Measurements from ENCODE around the gene HSD11B2. TPM values are rescaled to one million over a fixed set of nuclear protein-coding genes. Genes with fewer than 3 reads are reported as not detected.

HSD11B2 gene
- total RNA-seq, 1 donor from 2014 or later, result 4.7 TPM

DNA sequence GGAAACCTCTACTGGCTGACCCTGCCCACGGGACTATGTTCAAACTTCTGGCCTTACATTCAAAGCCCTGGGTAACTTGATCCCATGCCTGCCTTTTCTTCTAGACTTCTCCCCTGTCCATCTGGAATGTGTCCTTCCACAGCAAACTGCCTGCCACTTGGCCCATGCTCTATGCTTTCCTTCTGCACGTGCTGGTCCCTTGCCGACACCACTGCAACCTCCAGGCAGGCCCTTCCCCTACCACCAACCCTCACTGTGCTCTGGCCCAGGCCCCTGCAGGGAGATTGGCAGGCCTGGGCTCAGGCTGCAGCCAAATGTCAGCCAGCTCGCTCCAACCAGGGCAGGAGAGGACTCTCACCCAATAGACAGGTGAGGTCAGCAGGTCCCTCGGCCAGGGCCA, 11.0 kb downstream of the HSD11B2 start:
- no peak overlapping the region for H3K4me3 Mint-ChIP-seq
- peak overlapping the region; percentile 63 for H3K27ac Mint-ChIP-seq (ENCODE audit: unreplicated experiment)
- DNase-seq (ENCODE audit: low read depth, low spot score), result no peak
- no peaks in the 10 kb centered on the region for H3K9me3 Mint-ChIP-seq
- H3K4me1 Mint-ChIP-seq, result peaks cover 7% of the 10 kb centered on the region
- no peaks in the 10 kb centered on the region for H3K36me3 Mint-ChIP-seq (ENCODE audit: low read depth)
- TF ChIP-seq, protein P1, sequence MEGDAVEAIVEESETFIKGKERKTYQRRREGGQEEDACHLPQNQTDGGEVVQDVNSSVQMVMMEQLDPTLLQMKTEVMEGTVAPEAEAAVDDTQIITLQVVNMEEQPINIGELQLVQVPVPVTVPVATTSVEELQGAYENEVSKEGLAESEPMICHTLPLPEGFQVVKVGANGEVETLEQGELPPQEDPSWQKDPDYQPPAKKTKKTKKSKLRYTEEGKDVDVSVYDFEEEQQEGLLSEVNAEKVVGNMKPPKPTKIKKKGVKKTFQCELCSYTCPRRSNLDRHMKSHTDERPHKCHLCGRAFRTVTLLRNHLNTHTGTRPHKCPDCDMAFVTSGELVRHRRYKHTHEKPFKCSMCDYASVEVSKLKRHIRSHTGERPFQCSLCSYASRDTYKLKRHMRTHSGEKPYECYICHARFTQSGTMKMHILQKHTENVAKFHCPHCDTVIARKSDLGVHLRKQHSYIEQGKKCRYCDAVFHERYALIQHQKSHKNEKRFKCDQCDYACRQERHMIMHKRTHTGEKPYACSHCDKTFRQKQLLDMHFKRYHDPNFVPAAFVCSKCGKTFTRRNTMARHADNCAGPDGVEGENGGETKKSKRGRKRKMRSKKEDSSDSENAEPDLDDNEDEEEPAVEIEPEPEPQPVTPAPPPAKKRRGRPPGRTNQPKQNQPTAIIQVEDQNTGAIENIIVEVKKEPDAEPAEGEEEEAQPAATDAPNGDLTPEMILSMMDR (conservative IDR thresholded peaks at IDR 0.05), result no peak
- no peaks in the 10 kb centered on the region for H3K27me3 Mint-ChIP-seq (ENCODE audit: low read depth)

DNA sequence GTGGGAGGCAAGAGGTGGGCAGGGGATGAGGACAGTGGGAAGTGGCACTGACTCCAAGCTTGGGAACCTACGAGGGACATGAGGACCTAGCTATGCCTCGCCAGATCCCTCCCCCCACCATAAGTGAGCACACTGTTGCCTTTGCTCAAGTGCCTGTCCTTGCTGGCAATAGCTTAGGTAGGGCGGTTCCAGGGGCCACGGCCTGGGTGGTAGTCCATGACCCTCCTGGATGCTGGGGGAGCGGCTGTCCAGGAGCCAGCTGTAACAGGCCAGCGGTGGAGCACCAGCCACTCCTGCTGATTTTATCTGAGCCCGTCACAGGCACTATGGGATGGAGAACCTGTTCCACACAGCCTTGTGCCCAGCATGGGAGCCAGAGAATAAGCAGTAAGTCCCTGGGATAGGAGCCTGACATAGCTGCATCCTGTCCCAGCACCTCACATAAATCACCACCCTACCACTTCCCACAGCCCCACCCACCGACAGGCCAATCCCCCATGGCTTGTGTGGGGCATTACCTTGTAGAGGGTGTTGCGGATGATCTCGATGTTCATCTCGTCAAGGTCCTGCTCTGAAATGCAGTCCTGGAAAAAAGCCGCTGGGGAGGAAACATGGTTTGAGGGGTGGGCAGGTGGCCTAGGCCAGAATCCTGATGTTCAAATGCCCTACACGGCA, 11.8 kb downstream of the HSD11B2 start:
- no peak for DNase-seq (ENCODE audit: low read depth, low spot score)
- Mint-ChIP-seq H3K27ac (ENCODE audit: unreplicated experiment) (no peak overlapping the region), H3K36me3 (ENCODE audit: low read depth) (no peaks in the 10 kb centered on the region), H3K9me3 (no peaks in the 10 kb centered on the region), H3K4me3 (no peak overlapping the region), H3K27me3 (ENCODE audit: low read depth) (no peaks in the 10 kb centered on the region), H3K4me1 (peaks cover 7% of the 10 kb centered on the region)
- TF ChIP-seq, protein P1 (conservative IDR thresholded peaks at IDR 0.05), result no peak

DNA sequence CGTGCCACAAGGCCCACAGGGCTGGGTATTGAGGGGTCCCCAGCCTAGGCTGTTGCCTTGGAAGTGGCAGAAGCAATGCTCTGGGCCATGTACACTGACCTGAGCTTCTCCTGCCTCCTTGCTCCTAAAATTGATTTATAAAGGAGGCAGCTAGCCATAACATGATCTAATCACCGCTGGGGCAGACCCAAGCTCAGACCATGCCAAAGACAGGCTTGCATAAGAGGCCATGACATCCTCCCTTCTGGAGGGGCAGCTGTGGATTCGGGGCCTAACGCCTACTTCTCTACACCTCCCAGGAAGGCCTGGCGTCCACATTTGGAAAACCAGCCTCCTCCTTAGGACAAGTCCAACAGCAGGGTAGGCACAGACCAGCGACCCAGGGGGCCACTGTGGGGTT, 12.3 kb downstream of the HSD11B2 start:
- Mint-ChIP-seq H3K27me3 (ENCODE audit: low read depth) (no peaks in the 10 kb centered on the region), H3K9me3 (no peaks in the 10 kb centered on the region), H3K4me1 (peaks cover 7% of the 10 kb centered on the region), H3K27ac (ENCODE audit: unreplicated experiment) (no peak overlapping the region), H3K36me3 (ENCODE audit: low read depth) (no peaks in the 10 kb centered on the region), H3K4me3 (no peak overlapping the region)
- TF ChIP-seq, protein P1 (conservative IDR thresholded peaks at IDR 0.05), result no peak
- DNase-seq (ENCODE audit: low read depth, low spot score), result no peak

DNA sequence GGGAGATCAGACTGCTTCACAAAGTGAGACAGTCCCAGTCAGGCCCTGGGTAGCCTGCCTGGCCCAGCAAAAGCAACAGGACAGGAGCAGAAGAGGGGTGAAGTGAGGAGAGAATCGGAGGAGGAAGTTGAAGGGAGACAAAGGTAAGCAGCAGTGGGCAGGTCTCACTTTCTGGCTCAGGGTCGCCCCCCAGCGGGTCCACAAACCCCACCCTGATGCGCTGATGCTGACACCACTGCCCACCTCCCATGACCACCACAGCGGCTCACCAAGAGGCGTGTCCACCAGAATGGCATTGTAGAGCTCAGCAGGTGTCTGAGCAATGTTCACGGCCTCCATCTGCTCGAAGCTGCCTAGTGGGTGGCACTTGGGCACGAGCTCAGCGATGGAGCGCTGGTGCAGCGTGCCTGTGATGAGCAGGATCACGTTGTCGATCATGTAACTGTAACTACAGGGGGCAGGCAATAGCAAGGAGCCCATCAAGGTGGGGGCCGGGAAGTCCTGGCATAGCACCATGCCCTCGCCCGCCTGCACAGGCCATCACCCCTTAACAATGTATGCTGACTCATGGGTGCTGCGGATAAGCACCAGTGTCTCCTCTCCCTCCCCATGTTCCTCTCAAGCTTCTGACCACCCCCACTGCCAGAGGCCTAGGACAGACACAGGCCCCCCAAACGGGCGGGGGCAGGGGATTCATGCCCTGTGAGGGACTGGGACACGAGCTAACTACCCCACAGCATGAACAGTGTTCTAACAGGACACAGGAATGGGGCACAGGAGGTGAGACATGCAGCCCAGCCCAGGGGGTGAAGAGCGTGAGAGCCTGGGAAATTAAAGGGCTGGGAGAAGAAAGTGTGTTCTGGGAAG, 13.6 kb downstream of the HSD11B2 start:
- no peaks in the 10 kb centered on the region for H3K27me3 Mint-ChIP-seq (ENCODE audit: low read depth)
- H3K9me3 Mint-ChIP-seq, result no peaks in the 10 kb centered on the region
- peaks cover 7% of the 10 kb centered on the region for H3K4me1 Mint-ChIP-seq
- H3K36me3 Mint-ChIP-seq (ENCODE audit: low read depth), result no peaks in the 10 kb centered on the region
- H3K27ac Mint-ChIP-seq (ENCODE audit: unreplicated experiment), result peak overlapping the region; percentile 35
- DNase-seq (ENCODE audit: low read depth, low spot score), result no peak
- H3K4me3 Mint-ChIP-seq, result no peak overlapping the region
- TF ChIP-seq, protein P1 (conservative IDR thresholded peaks at IDR 0.05), result no peak

DNA sequence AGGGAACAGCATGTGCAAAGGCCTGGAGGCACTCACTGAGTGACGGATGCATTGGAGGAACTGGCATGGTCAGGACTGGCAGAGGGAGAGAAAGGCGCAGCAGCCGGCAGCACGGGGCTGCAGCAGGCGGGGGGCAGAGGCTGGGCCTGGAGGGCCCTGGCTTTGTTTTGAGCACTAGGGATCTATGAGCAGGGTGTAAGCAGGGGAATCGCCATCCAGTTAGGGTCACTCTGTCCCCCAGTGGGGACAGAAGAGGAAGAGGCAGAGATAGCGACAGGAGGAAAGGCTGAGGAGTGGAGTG, 14.2 kb downstream of the HSD11B2 start:
- no peak overlapping the region for H3K27ac Mint-ChIP-seq (ENCODE audit: unreplicated experiment)
- H3K27me3 Mint-ChIP-seq (ENCODE audit: low read depth), result no peaks in the 10 kb centered on the region
- peaks cover 7% of the 10 kb centered on the region for H3K4me1 Mint-ChIP-seq
- no peaks in the 10 kb centered on the region for H3K36me3 Mint-ChIP-seq (ENCODE audit: low read depth)
- no peak for DNase-seq (ENCODE audit: low read depth, low spot score)
- H3K4me3 Mint-ChIP-seq, result no peak overlapping the region
- TF ChIP-seq, protein P1 (conservative IDR thresholded peaks at IDR 0.05), result no peak
- no peaks in the 10 kb centered on the region for H3K9me3 Mint-ChIP-seq
